ENCODE measurements around the gene XIRP2.

The XIRP2 gene

GRCh38 chr2:166867874-166868514, 20.3 kb upstream of the XIRP2 start:
- no peak for TF ChIP-seq CTCF (IDR thresholded peaks at IDR 0.05)
- H3K4me2 ChIP-seq (ENCODE audit: low read length) = no peak overlapping the region
- no peak overlapping the region for H3K9ac ChIP-seq
- no peak overlapping the region for H3K27ac ChIP-seq
- H3K27me3 ChIP-seq (ENCODE audit: control insufficient read depth, insufficient read depth, low read length) = no peaks in the 10 kb centered on the region
- no peaks in the 10 kb centered on the region for H3K36me3 ChIP-seq (ENCODE audit: control insufficient read depth, insufficient read depth, low read length)
- no peak overlapping the region for H2AFZ ChIP-seq
- H3K4me3 ChIP-seq (ENCODE audit: low read depth, low read length) = no peak overlapping the region
- H3K79me2 ChIP-seq = no peaks in the 10 kb centered on the region
- no peaks in the 10 kb centered on the region for H3K4me1 ChIP-seq
- no peaks in the 10 kb centered on the region for H3K9me3 ChIP-seq (ENCODE audit: control insufficient read depth, low read length)

GRCh38 chr2:166870346-166870745, 17.9 kb upstream of the XIRP2 start:
- Histone ChIP-seq H3K4me2 (ENCODE audit: low read length) (no peak overlapping the region), H3K9ac (no peak overlapping the region)
- TF ChIP-seq CTCF (IDR thresholded peaks at IDR 0.05) = no peak

GRCh38 chr2:166881177-166881576, 7.1 kb upstream of the XIRP2 start:
- H3K27me3 ChIP-seq (ENCODE audit: control insufficient read depth, insufficient read depth, low read length) = no peaks in the 10 kb centered on the region
- no peak overlapping the region for H3K4me3 ChIP-seq (ENCODE audit: low read depth, low read length)
- no peak overlapping the region for H3K9ac ChIP-seq
- no peak overlapping the region for H2AFZ ChIP-seq
- no peaks in the 10 kb centered on the region for H3K4me1 ChIP-seq
- no peak overlapping the region for H3K4me2 ChIP-seq (ENCODE audit: low read length)
- no peak for TF ChIP-seq CTCF (IDR thresholded peaks at IDR 0.05)
- no peak overlapping the region for H3K27ac ChIP-seq
- no peaks in the 10 kb centered on the region for H3K36me3 ChIP-seq (ENCODE audit: control insufficient read depth, insufficient read depth, low read length)
- H3K9me3 ChIP-seq (ENCODE audit: control insufficient read depth, low read length) = no peaks in the 10 kb centered on the region
- no peaks in the 10 kb centered on the region for H3K79me2 ChIP-seq

More at GRCh38 chr2:166870346-166870745, 17.9 kb upstream of the XIRP2 start:
- H3K4me3 ChIP-seq (ENCODE audit: low read depth, low read length) = no peak overlapping the region
- H3K9me3 ChIP-seq (ENCODE audit: control insufficient read depth, low read length) = no peaks in the 10 kb centered on the region
- H3K36me3 ChIP-seq (ENCODE audit: control insufficient read depth, insufficient read depth, low read length) = no peaks in the 10 kb centered on the region
- no peak overlapping the region for H2AFZ ChIP-seq
- no peaks in the 10 kb centered on the region for H3K4me1 ChIP-seq
- no peaks in the 10 kb centered on the region for H3K27me3 ChIP-seq (ENCODE audit: control insufficient read depth, insufficient read depth, low read length)
- no peak overlapping the region for H3K27ac ChIP-seq
- H3K79me2 ChIP-seq = no peaks in the 10 kb centered on the region

GRCh38 chr2:166882851-166883250, 5.4 kb upstream of the XIRP2 start:
- H3K79me2 ChIP-seq = no peaks in the 10 kb centered on the region
- no peak overlapping the region for H3K4me3 ChIP-seq (ENCODE audit: low read depth, low read length)
- H3K27me3 ChIP-seq (ENCODE audit: control insufficient read depth, insufficient read depth, low read length) = no peaks in the 10 kb centered on the region
- TF ChIP-seq CTCF (IDR thresholded peaks at IDR 0.05) = no peak
- H3K36me3 ChIP-seq (ENCODE audit: control insufficient read depth, insufficient read depth, low read length) = no peaks in the 10 kb centered on the region
- no peak overlapping the region for H3K9ac ChIP-seq
- no peak overlapping the region for H3K4me2 ChIP-seq (ENCODE audit: low read length)
- H3K27ac ChIP-seq = no peak overlapping the region
- H3K9me3 ChIP-seq (ENCODE audit: control insufficient read depth, low read length) = no peaks in the 10 kb centered on the region
- no peaks in the 10 kb centered on the region for H3K4me1 ChIP-seq
- no peak overlapping the region for H2AFZ ChIP-seq

- TF ChIP-seq CTCF (IDR thresholded peaks at IDR 0.05) = no peak
- no peaks in the 10 kb centered on the region for H3K36me3 ChIP-seq (ENCODE audit: control insufficient read depth, insufficient read depth, low read length)
- H2AFZ ChIP-seq = no peak overlapping the region
- no peak overlapping the region for H3K27ac ChIP-seq
- no peak overlapping the region for H3K4me2 ChIP-seq (ENCODE audit: low read length)
- H3K9ac ChIP-seq = no peak overlapping the region
- no peak overlapping the region for H3K4me3 ChIP-seq (ENCODE audit: low read depth, low read length)
- H3K27me3 ChIP-seq (ENCODE audit: control insufficient read depth, insufficient read depth, low read length) = no peaks in the 10 kb centered on the region
- no peaks in the 10 kb centered on the region for H3K4me1 ChIP-seq
- H3K79me2 ChIP-seq = no peaks in the 10 kb centered on the region
- H3K9me3 ChIP-seq (ENCODE audit: control insufficient read depth, low read length) = no peaks in the 10 kb centered on the region
Measured at GRCh38 chr2:166891727-166892126, 3.4 kb downstream of the XIRP2 start.
